ENCODE results near the gene RTN3. TPM values are rescaled to one million over a fixed set of nuclear protein-coding genes. Genes with fewer than 3 reads are reported as not detected.

RTN3 gene
- total and polyA plus RNA-seq, 9 of the 15 experiments (the other 6 are each of a cell fraction or from before 2014, with no cell fraction given): 41.6 to 169 (median 93.5) TPM

GRCh38 chr11:63767267-63767564 is 85.9 kb downstream of the RTN3 start:
- TF ChIP-seq MNT (conservative IDR thresholded peaks at IDR 0.05) (no peak), SLC30A9 (CRISPR knock-in tag; IDR thresholded peaks at IDR 0.05) (no peak)
- TF ChIP-seq, protein P1, sequence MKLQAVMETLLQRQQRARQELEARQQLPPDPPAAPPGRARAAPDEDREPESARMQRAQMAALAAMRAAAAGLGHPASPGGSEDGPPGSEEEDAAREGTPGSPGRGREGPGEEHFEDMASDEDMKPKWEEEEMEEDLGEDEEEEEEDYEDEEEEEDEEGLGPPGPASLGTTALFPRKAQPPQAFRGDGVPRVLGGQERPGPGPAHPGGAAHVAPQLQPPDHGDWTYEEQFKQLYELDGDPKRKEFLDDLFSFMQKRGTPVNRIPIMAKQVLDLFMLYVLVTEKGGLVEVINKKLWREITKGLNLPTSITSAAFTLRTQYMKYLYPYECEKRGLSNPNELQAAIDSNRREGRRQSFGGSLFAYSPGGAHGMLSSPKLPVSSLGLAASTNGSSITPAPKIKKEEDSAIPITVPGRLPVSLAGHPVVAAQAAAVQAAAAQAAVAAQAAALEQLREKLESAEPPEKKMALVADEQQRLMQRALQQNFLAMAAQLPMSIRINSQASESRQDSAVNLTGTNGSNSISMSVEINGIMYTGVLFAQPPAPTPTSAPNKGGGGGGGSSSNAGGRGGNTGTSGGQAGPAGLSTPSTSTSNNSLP (IDR thresholded peaks at IDR 0.05; ENCODE audit: borderline replicate concordance, low read depth, low read length): no peak
- TF ChIP-seq, protein P2, sequence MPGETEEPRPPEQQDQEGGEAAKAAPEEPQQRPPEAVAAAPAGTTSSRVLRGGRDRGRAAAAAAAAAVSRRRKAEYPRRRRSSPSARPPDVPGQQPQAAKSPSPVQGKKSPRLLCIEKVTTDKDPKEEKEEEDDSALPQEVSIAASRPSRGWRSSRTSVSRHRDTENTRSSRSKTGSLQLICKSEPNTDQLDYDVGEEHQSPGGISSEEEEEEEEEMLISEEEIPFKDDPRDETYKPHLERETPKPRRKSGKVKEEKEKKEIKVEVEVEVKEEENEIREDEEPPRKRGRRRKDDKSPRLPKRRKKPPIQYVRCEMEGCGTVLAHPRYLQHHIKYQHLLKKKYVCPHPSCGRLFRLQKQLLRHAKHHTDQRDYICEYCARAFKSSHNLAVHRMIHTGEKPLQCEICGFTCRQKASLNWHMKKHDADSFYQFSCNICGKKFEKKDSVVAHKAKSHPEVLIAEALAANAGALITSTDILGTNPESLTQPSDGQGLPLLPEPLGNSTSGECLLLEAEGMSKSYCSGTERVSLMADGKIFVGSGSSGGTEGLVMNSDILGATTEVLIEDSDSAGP (CRISPR knock-in tag; IDR thresholded peaks at IDR 0.05): peak; percentile 94
- BruUV-seq (replicated peaks): no TSS peak
- peaks cover 20% of the 10 kb centered on the region; the same call in 1 of the 3 replicates for H3K36me3 ChIP-seq (ENCODE audit: control insufficient read depth, insufficient read depth, low read length)
- H3K9me3 ChIP-seq (replicated peaks; ENCODE audit: control insufficient read depth, insufficient read depth, low read depth, low read length): no peaks in the 10 kb centered on the region
- H3K79me2 ChIP-seq (ENCODE audit: control insufficient read depth, insufficient read depth, low read length): peaks cover 19% of the 10 kb centered on the region
- intact Hi-C loops (cut with micrococcal nuclease) (loop anchor here (5.0 kb wide), 4 partner anchors 45 to 385 kb away; partner anchors contain the start of genes MARK2, RCOR2 and SPINDOC), in situ Hi-C loops (cut with MboI) (loop anchor here (10.0 kb wide), 1 partner anchor 378 kb away; no protein-coding TSS in a partner anchor)
- H3K4me2 ChIP-seq (ENCODE audit: insufficient read depth, low read length): peak overlapping the region; percentile 72
- H3K9me1 ChIP-seq (ENCODE audit: control insufficient read depth, insufficient read depth, low read length): no peaks in the 10 kb centered on the region
- FAIRE-seq (peak; percentile 80), ATAC-seq (no peak; the same call in 1 of the 3 replicates), DNase-seq (ENCODE audit: extremely low read depth in 1 of 4, low spot score in 3 of 4) (peak in 1 of 4 experiments; percentile 18)
- ChIA-PET POLR2A (interaction anchor here (0.7 kb wide), 2 partner anchors 95 to 1184 kb away, joined by 3 read pairs; no protein-coding TSS in a partner anchor), CTCF (ENCODE audit: low intra/inter-chr PET ratio) (interaction anchor here (0.8 to 0.9 kb wide), 2 partner anchors 104 to 149 kb away, joined by 3 read pairs; no protein-coding TSS in a partner anchor)
- no peaks in the 10 kb centered on the region for H3K27me3 ChIP-seq (ENCODE audit: control insufficient read depth in 2 of 2, insufficient read depth in 2 of 2, low read length in 2 of 2)
- H3K27ac ChIP-seq (ENCODE audit: extremely low read depth, low read depth, low read length): no peak overlapping the region; the same call in 2 of the 3 replicates
- no peaks in the 10 kb centered on the region for H4K20me1 ChIP-seq (replicated peaks; ENCODE audit: control insufficient read depth, insufficient read depth, low read length)
- H3K4me3 ChIP-seq: peak overlapping the region; percentile 60
- H2AFZ ChIP-seq (ENCODE audit: low read depth, low read length): no peak overlapping the region
- H3K9ac ChIP-seq (ENCODE audit: insufficient read depth in 1 of 2, low read depth in 2 of 2, low read length in 2 of 2): peak overlapping the region; percentile 61 to 95; a peak in 3 of 4 replicates
- H3K4me1 ChIP-seq (replicated peaks in 1 of 2; ENCODE audit: control insufficient read depth in 2 of 2, insufficient read depth in 2 of 2, low read length in 2 of 2): peaks cover 8 to 57% of the 10 kb centered on the region in 2 experiments
- WGBS (ENCODE audit: insufficient coverage, low coverage, missing lambda C conversion rate): 16% methylated on average over 4 of the region's 4 CpGs

Data from K562 (cell line).